HCT116 (cell line): Measurements from ENCODE around the gene FSD2. TPM values are rescaled to one million over a fixed set of nuclear protein-coding genes. Genes with fewer than 3 reads are reported as not detected.

Experiments used
- ATAC-seq: fragments of 200-7000 bp; cut with Tn5 transposase; 2 replicates; pipeline ENCODE4 v1.9.1; 2020; ENCODE audit warnings: mild to moderate bottlenecking, moderate library complexity
- BruUV-seq: library from RNA; stranded (reverse); fragments of 400-500 nt; replicated peaks from 2 replicates; lab custom pipeline; 2021; lab: Mats Ljungman, UMichigan
- CTCF ChIA-PET: fragments of 300-600 bp; sonication (Branson Sonifier 250); formaldehyde crosslinking; loops from one replicate; lab custom pipeline; 2021; ENCODE audit warnings: antibody characterized with exemption; lab: Charles Lee
- POLR2A ChIA-PET: fragments of 300-600, 350-600 bp; sonication (Branson Sonifier 250); formaldehyde crosslinking; loops from one replicate; lab custom pipeline; 2021; ENCODE audit warnings: antibody characterized with exemption; lab: Charles Lee
- RAD21 ChIA-PET, 2 experiments: fragments of 300-600 bp; sonication (Branson Sonifier 250); formaldehyde crosslinking; loops; one replicate each; lab custom pipeline; 2023; ENCODE audit warnings: low total read pairs in 2 of 2; ENCODE audit not compliant: uncharacterized antibody in 2 of 2, unreplicated experiment in 2 of 2, low non-redundant PET in 1 of 2; lab: Charles Lee
- DNase-seq: peaks from one replicate; pipeline ENCODE4 v3.0.0-alpha.2; 2010; ENCODE audit warnings: low read depth, low spot score
- H2AFZ ChIP-seq: fragments of 200-600 bp; shearing (Covaris generic), sonication (generic); 2 replicates; pipeline ENCODE4 v1.6.1; 2017; ENCODE audit warnings: low read depth, mixed run types, mixed read lengths, antibody characterized with exemption, low read length; ENCODE audit not compliant: poor library complexity, severe bottlenecking
- H3K27ac ChIP-seq: 2 replicates; pipeline ENCODE4 v1.5.1; 2012; ENCODE audit warnings: low read depth, low read length
- H3K27me3 ChIP-seq: fragments of 200-600 bp; sonication (generic); 2 replicates; pipeline ENCODE4 v1.6.1; 2016; ENCODE audit warnings: mixed run types, low read length, mixed read lengths; ENCODE audit not compliant: insufficient read depth
- H3K36me3 ChIP-seq, 2 experiments: fragments of 200-500 bp in 1 of 2; fragments of 200-600 bp in 1 of 2; sonication (Bioruptor generic) in 1 of 2; sonication (generic) in 1 of 2; 2 replicates each; pipeline versions ENCODE4 v1.5.1 to v1.6.1; 2014 to 2016; ENCODE audit warnings: low read length in 2 of 2, inconsistent platforms in 1 of 2, mixed read lengths in 1 of 2, mixed run types in 1 of 2; ENCODE audit not compliant: insufficient read depth in 2 of 2, control insufficient read depth in 1 of 2
- H3K4me1 ChIP-seq, 2 experiments: fragments of 200-600 bp in 1 of 2; sonication (generic) in 1 of 2; 2 replicates each; pipeline versions ENCODE4 v1.5.1 to v1.6.1; 2012 to 2017; ENCODE audit warnings: low read length in 2 of 2, inconsistent platforms in 1 of 2, mild to moderate bottlenecking in 1 of 2, mixed read lengths in 1 of 2, mixed run types in 1 of 2, moderate library complexity in 1 of 2; ENCODE audit not compliant: insufficient read depth in 2 of 2, control insufficient read depth in 1 of 2
- H3K4me2 ChIP-seq: fragments of 200-600 bp; sonication (generic); 2 replicates; pipeline ENCODE4 v1.6.1; 2017; ENCODE audit warnings: mixed run types, low read length, mixed read lengths
- H3K4me3 ChIP-seq, 2 experiments: fragments of 200-600 bp in 1 of 2; sonication (generic) in 1 of 2; replicated peaks in 1 of 2; 2 replicates each; pipeline ENCODE4 v1.5.1; 2011 to 2016; ENCODE audit warnings: low read length in 2 of 2, control low read depth in 1 of 2, low read depth in 1 of 2, mild to moderate bottlenecking in 1 of 2, mixed read lengths in 1 of 2, mixed run types in 1 of 2
- H3K79me2 ChIP-seq: fragments of 200-600 bp; sonication (generic); 2 replicates; pipeline ENCODE4 v1.6.1; 2017; ENCODE audit warnings: mild to moderate bottlenecking, mixed run types, low read length, moderate library complexity, mixed read lengths; ENCODE audit not compliant: insufficient read depth
- H3K9ac ChIP-seq: fragments of 200-600 bp; sonication (generic); 2 replicates; pipeline ENCODE4 v1.6.1; 2016; ENCODE audit warnings: low read length, mixed read lengths
- H3K9me2 ChIP-seq: fragments of 200-600 bp; sonication (generic), shearing (Covaris generic); 2 replicates; pipeline ENCODE4 v1.6.1; 2017; ENCODE audit warnings: mixed run types, mild to moderate bottlenecking, moderate library complexity; ENCODE audit not compliant: insufficient read depth
- H3K9me3 ChIP-seq, 2 experiments: fragments of 200-500 bp in 1 of 2; fragments of 200-600 bp in 1 of 2; sonication (Bioruptor generic) in 1 of 2; sonication (generic) in 1 of 2; 2 replicates each; pipeline ENCODE4 v1.6.1; 2014 to 2017; ENCODE audit warnings: low read length in 2 of 2, mixed read lengths in 2 of 2, inconsistent platforms in 1 of 2, low read depth in 1 of 2, mild to moderate bottlenecking in 1 of 2, mixed run types in 1 of 2, moderate library complexity in 1 of 2; ENCODE audit not compliant: control insufficient read depth in 1 of 2, insufficient read depth in 1 of 2
- H4K20me1 ChIP-seq: fragments of 200-600 bp; sonication (generic), shearing (Covaris generic); 2 replicates; pipeline ENCODE4 v1.6.1; 2017; ENCODE audit warnings: mixed run types, mild to moderate bottlenecking, moderate library complexity; ENCODE audit not compliant: insufficient read depth
- ATF3 ChIP-seq: IDR thresholded peaks from 2 replicates; pipeline ENCODE4 v1.6.1; 2012
- CBX3 ChIP-seq: IDR thresholded peaks from 2 replicates; pipeline ENCODE4 v1.6.1; 2012; ENCODE audit warnings: low read depth
- CEBPB ChIP-seq: IDR thresholded peaks from 2 replicates; pipeline ENCODE4 v1.6.1; 2012; ENCODE audit warnings: low read depth
- EGR1 ChIP-seq: IDR thresholded peaks from 2 replicates; pipeline ENCODE4 v1.6.1; 2012; ENCODE audit warnings: low read depth
- ELF1 ChIP-seq: IDR thresholded peaks from 2 replicates; pipeline ENCODE4 v1.6.1; 2012; ENCODE audit warnings: low read depth, borderline replicate concordance
- EZH2phosphoT487 ChIP-seq: fragments of 200-600 bp; IDR thresholded peaks from 2 replicates; pipeline ENCODE4 v1.6.1; 2018; ENCODE audit warnings: antibody characterized with exemption, borderline replicate concordance
- MAX ChIP-seq: IDR thresholded peaks from 2 replicates; pipeline ENCODE4 v1.6.1; 2012
- POLR2A ChIP-seq: IDR thresholded peaks from 2 replicates; pipeline ENCODE4 v1.7.0; 2011; ENCODE audit warnings: borderline replicate concordance; ENCODE audit not compliant: insufficient read depth, insufficient read length; ENCODE audit errors: extremely low read depth
- POLR2AphosphoS5 ChIP-seq: IDR thresholded peaks from 2 replicates; pipeline ENCODE4 v1.6.1; 2011; ENCODE audit warnings: mild to moderate bottlenecking, low read depth, low read length, moderate library complexity
- RAD21 ChIP-seq: IDR thresholded peaks from 2 replicates; pipeline ENCODE4 v1.6.1; 2012; ENCODE audit warnings: low read depth, mild to moderate bottlenecking
- SIN3A ChIP-seq: IDR thresholded peaks from 2 replicates; pipeline ENCODE4 v1.6.1; 2012; ENCODE audit warnings: low read depth
- SP1 ChIP-seq: IDR thresholded peaks from 2 replicates; pipeline ENCODE4 v1.6.1; 2012; ENCODE audit warnings: low read depth
- SRF ChIP-seq: IDR thresholded peaks from 2 replicates; pipeline ENCODE4 v1.6.1; 2012; ENCODE audit warnings: low read depth
- TCF7L2 ChIP-seq: IDR thresholded peaks from 2 replicates; pipeline ENCODE4 v1.7.0; 2011; ENCODE audit warnings: borderline replicate concordance, inconsistent platforms; ENCODE audit not compliant: insufficient read depth, insufficient read length; ENCODE audit errors: extremely low read depth
- ZFX ChIP-seq: fragments of 450-650 bp; IDR thresholded peaks from 2 replicates; pipeline ENCODE4 v1.6.1; 2017
- ZNF274 ChIP-seq: fragments of 200-500 bp; sonication (Bioruptor generic); IDR thresholded peaks from 2 replicates; pipeline ENCODE4 v1.6.1; 2014; ENCODE audit warnings: mild to moderate bottlenecking, low read depth, low read length, inconsistent platforms
- intact Hi-C: fragments of 100-400 bp; cut with micrococcal nuclease; formaldehyde crosslinking; loops from 2 replicates; pipeline ENCODE4 v1.10.0; 2022
- total RNA-seq: library from RNA; stranded (reverse); gene quantifications from one replicate; pipeline ENCODE4 v1.2.1, GENCODE V29; 2021; ENCODE audit not compliant: unreplicated experiment
- TF ChIP-seq, protein P1 (sequence below), 3 experiments: fragments of 200-600 bp in 1 of 3; sonication (generic) in 1 of 3; IDR thresholded peaks in 2 of 3; conservative IDR thresholded peaks in 1 of 3; 2 replicates each; pipeline ENCODE4 v1.5.1; 2012 to 2017; ENCODE audit warnings: low read depth in 2 of 3, low read length in 2 of 3, antibody characterized with exemption in 1 of 3, borderline replicate concordance in 1 of 3, control low read depth in 1 of 3, mild to moderate bottlenecking in 1 of 3, mixed read lengths in 1 of 3, mixed run types in 1 of 3, moderate library complexity in 1 of 3; ENCODE audit not compliant: insufficient read depth in 1 of 3

The FSD2 gene
- total RNA-seq, 1 experiment from 2014 or later, result not detected

DNA sequence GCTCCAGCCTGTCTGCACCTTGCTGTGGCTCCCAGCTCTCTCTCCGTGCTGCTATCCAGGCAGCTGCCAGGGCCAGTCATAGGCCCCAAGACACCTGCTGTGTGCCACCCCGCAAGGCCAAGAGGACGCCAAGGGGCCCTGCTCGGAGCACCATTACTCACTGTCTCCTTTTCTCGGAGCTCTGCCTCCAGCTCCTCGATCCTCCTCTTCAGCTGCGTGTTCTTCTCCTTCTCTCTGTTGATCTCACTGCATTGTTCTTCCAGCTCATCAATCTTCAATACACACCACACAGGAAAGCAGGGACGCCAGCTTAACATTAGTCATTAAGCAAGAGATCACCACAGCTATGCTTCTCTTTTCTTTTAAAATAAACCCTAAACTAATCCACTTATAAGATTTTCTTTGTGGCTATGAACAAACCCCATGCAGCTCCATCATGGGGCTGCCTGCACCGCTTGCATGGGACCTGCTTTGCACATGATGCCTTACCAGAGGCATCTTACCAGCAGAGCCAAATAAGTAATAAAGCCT lies 46.2 kb upstream of the FSD2 start:
- ChIA-PET RAD21 (no interaction called here), CTCF (interaction anchor here (0.5 kb wide), 1 partner anchor 366 kb away, joined by 3 read pairs; no protein-coding TSS in a partner anchor), POLR2A (no interaction called here)
- intact Hi-C loops, result no loop called here
- no peaks in the 10 kb centered on the region for H3K79me2 ChIP-seq
- H3K27me3 ChIP-seq, result no peaks in the 10 kb centered on the region
- ATAC-seq, result no peak
- H3K9me2 ChIP-seq, result no peaks in the 10 kb centered on the region
- no peaks in the 10 kb centered on the region for H3K9me3 ChIP-seq
- TF ChIP-seq POLR2AphosphoS5 (no peak), ZFX (no peak), SP1 (no peak), RAD21 (no peak), ELF1 (no peak), SIN3A (no peak), ZNF274 (no peak), POLR2A (no peak), CBX3 (no peak), SRF (no peak), ATF3 (no peak), CEBPB (no peak), TCF7L2 (no peak), EGR1 (no peak), MAX (no peak), EZH2phosphoT487 (no peak)
- TF ChIP-seq, protein P1, sequence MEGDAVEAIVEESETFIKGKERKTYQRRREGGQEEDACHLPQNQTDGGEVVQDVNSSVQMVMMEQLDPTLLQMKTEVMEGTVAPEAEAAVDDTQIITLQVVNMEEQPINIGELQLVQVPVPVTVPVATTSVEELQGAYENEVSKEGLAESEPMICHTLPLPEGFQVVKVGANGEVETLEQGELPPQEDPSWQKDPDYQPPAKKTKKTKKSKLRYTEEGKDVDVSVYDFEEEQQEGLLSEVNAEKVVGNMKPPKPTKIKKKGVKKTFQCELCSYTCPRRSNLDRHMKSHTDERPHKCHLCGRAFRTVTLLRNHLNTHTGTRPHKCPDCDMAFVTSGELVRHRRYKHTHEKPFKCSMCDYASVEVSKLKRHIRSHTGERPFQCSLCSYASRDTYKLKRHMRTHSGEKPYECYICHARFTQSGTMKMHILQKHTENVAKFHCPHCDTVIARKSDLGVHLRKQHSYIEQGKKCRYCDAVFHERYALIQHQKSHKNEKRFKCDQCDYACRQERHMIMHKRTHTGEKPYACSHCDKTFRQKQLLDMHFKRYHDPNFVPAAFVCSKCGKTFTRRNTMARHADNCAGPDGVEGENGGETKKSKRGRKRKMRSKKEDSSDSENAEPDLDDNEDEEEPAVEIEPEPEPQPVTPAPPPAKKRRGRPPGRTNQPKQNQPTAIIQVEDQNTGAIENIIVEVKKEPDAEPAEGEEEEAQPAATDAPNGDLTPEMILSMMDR (IDR thresholded peaks at IDR 0.05 in 2 of 3, conservative IDR thresholded peaks at IDR 0.05 in 1 of 3; ENCODE audit: borderline replicate concordance in 1 of 3, insufficient read depth in 1 of 3, low read depth in 2 of 3, low read length in 2 of 3), result no peak
- H2AFZ ChIP-seq, result no peak overlapping the region
- H3K27ac ChIP-seq, result no peak overlapping the region
- no peaks in the 10 kb centered on the region for H4K20me1 ChIP-seq
- no peak for DNase-seq
- H3K4me1 ChIP-seq, result peaks cover 3 to 19% of the 10 kb centered on the region in 2 experiments; a peak in 3 of 4 replicates
- H3K4me3 ChIP-seq, result no peak overlapping the region
- H3K36me3 ChIP-seq, result no peaks in the 10 kb centered on the region
- no peak overlapping the region for H3K9ac ChIP-seq
- BruUV-seq, result no TSS peak
- no peak overlapping the region for H3K4me2 ChIP-seq
